NCI-H748 (cell line): ENCODE results near the gene RRAD.
A peak's percentile ranks its signal among the peaks of the same experiment; 100 is the strongest.

ENCODE experiments used
- DNase-seq: peaks from one replicate; lab custom pipeline; 2025; ENCODE audit not compliant: unreplicated experiment; lab: John Stamatoyannopoulos, UW

Gene RRAD

DNA sequence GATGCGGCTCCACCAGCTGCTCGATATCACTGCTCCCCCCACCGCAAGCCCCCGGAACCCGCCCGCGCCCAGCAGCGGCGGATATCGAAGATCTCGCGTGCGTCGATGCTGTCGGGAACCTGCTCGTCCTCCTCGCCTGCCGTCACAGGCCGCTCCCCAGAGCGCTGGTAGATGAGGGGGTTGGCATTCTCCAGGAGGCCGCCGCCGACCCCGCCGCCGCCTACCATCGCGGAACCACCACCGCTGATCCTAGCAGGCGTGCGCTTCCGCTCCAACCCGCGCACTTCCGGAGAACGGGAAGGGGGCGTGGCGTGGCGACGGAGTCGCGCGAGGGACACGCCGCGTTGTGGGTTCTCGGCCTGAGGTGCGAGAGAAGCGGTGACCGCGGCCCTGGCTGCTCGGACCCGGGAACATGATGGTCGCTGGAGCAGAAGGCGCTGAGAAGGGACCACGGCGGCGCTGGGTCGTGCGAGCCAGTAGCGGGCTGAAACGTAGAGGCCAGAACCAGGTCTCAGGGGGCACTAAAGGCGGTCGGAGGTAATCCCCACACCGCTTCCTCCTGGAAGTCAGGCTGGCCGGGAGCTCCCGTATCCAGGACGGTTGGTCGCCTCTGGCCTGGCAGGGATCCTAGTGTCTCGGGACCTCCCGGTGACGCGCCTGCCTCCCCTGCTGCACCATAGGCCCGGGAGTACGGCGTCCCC lies 9.0 kb upstream of the RRAD start, which contains the start of gene CIAO2B:
Gene CIAO2B, minus strand, starts transcription at position 265 of the 701 bp plus-strand sequence. Its CDS starts 38 bp downstream, at position 227.
- peak; percentile 82 for DNase-seq

DNA sequence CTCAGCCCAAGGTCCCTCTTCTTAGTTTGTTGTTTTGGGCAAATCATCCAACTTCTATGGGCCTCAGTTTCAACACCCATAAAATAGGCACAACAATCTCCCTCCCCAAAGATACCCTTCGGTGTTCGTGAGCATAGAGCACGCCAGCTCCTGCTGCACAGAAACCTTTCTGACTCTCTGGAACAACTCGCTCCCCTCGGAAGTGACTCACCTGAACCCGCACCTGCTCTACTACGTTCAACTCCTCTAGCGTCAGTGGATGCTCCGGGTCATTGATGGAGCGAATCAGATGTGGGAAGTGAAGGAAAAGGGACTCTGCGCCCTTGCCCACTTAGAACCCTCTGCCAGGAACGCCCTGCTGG lies 8.4 kb upstream of the RRAD start:
- DNase-seq, result no peak

DNA sequence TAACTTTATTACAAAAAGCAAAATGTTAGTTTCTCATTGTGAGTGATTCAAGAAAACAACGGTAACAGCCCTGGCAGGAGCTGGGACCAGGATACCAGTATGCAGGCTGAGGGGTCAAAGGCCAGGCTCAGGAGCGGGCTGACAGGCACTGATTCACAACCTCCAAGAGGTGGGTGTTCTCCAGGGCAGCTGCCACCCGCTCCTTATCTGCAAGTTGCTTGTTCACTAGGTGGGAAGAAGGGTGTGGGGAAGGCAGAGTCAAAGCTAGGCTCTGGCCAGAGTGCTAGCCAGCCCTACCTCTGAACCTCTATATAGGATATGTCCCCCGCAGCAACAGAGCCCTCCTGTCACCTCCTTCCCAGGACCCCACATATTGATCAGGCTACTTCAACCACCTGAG lies 6.7 kb upstream of the RRAD start:
- DNase-seq, result no peak

DNA sequence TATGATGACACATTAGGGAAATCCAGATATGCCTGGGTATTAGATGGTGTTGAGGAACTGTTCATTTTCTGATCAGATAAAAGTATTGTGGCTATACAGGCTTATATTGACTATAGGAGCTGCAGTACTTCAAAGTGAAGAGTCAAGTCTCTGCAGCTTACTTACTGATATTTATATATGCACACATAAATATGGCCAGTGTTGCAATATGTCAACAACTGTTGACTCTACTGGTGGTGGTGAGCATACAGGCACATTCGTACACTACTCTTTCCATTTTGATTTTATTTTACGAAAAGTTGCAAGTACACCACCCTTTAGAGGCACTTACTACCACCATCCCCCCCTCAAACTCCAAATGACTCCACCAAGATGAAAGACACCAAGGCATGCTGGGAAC lies 6.3 kb upstream of the RRAD start:
- no peak for DNase-seq

DNA sequence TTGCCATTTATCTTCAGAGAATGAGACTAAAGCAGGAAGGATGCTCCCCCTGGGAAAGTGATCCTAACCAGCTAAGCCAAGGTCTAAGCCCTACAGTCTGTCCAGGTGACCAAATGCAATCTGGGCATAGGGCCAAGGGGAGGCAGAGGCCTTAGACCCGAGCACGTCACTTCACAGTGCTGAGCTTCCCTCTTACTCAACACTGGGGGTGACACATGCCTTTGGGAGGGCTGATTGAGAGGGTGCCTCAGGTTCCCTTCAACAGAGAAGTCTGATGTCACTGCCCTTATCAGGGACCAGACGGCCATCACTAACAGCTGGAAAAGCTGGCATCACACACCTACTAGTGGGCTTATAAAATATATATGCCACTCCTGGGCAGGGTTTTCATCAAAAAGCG lies 4.9 kb upstream of the RRAD start:
- no peak for DNase-seq

DNA sequence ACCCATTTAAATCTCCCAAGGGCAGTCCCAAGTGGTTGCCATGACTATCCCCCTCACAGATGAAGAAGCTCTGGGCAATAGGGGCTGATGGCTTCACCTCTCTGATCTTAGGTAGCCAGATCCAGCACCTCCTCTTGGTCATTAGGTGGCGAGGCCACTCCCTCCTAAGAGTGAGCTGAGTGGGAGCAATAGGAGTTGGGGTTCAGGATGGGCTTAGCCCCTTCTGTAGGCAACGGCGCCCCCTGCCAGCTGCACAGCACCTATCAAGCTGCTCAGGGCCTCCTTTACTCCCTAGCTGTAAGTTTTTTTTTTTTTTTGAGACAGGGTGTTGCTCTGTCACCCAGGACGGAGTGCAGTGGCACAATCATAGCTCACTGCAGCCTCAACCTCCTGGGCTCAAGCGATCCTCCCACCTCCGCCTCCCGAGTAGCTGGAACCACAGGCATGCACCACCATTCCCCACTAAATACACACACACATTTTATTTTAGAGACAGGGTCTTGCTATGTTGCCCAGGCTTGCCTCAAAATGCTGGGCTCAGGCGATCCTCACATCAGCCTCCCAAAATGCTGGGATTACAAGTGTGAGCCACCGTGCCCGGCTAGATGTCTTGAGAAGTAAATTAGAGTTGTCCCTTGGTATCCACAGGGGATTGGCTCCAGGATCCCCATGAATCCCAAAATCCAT lies 3.5 kb upstream of the RRAD start:
- DNase-seq, result no peak

DNA sequence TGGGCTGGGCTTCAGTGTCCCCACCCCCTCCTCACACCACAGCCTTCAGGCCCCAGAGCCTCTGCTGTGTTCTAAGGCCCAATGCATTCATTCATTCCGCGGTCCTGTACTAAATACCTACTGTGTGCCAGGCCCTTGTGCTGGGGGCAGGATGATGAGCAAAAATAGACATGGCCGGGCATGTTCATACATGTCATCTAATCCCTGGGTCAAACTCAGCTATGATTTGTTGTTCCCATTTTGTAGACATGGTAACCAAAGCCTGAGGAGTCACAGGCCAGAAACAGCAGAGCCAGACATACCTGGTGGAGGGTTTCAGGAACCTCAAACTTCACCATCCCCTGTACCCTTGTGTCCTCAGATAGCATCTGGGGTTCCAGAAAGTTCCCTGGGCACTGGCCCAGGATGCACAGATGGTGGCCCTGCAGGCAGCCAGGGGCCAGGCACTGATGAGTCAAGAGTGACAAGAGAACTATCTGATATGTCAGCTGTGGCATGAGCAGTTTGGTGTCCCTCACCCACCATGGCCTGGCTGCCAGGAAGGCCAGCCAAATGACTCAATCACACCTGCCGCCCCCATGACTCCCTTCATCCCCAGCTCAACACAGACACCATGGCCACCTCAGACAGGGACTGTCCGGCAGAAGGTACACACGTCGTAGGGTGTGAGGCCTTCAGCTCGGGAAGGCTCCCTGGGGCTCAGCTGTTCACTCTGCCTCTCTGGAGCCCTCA lies 2.7 kb upstream of the RRAD start:
- DNase-seq, result no peak

DNA sequence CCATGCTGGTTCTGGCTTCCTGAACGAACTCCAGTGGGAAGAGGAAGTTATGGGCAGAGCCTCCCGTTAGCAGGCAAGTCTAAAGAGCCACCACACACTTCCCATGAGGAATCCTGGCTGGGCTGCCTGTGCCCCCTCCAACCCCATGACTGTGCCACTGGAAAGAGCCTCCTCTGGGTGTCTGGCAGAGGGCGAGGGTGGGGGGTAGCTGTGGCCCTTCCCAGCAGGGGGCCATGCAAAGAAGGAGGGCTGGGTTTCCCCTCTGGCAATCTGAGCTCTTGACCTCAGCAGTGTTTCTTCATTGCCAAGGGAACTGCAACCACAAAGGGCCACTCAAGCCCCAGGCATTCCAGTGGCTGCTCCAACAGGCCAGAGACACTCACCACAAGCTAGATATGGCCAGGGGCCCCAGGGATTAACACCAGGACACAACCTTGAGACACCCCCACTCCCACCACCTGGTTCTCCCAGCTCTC lies 1.7 kb upstream of the RRAD start:
- DNase-seq, result peak; percentile 12

DNA sequence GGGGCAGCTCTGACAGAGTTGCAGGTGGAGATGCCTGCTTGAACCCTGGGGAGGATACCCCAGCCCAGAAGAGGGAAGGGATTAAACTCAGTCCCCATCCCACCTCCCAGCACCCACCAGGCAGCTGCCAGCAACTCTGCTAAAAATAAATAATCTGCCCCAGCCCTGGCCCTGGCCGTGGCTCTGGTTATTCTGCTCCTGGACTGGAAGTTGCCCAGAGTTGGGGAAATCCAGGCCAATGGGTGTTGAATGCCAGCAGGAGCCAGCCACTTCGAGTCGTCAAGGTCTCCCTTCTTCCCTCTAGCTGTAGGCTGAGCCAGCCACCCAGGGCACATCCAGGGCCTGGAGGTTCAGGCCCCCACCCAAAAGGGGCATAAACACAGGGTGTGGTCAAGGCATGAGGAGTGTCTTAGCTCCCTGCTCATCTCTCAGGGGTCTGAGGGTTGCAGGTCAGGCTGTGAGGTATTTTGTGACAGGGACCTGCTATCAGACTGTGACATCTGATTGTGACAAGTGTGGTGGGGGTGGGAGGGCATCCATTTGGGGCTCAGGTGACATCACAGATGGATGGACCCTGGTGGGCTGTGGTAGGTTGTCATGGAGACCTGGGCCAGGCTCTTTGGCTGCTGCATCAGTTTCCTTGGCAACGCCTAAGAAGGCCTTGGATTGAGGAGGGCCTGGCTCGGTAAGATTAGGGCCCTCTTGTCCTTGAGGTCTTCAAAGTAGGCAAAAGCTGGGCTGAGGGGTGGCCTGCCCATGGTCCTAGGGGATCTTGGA lies 1.0 kb upstream of the RRAD start:
- no peak for DNase-seq

DNA sequence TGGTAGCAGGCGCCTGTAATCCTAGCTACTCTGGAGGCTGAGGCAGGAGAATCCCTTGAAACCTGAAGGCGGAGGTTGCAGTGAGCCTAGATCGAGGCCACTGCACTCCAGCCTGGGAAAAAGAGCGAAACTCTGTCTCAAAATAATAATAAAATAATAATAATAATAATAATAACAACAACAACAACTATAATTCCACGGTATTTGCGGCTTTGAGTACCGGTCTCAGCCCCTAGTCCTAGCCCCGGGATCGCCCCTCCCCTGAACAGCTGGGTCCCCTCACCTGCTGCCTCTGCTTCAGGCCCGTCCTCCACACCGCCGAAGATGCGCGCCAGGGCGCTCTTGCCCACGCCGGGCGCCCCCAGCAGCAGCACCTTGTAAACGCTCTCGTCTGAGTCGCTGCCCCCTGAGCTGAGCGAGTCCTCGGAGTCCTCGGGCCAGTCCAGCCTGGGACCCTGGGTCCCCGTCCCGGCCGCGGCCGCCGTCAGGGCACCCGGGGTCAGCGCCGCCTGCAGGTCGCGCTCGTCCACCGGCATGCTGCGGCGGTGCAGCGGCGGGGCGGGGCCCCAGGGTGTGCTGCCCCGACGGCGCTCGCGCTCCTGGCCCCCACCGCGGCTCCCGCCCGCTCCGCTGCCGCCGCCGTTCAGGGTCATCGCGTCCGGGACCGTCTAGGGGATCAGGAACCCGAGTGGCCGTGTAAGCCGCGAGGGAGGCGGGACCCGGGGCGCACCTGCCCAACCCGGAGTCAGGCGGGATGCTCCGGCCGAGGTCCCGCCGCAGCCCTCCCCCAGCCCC lies 611 bp downstream of the RRAD start:
- peak; percentile 36 for DNase-seq

DNA sequence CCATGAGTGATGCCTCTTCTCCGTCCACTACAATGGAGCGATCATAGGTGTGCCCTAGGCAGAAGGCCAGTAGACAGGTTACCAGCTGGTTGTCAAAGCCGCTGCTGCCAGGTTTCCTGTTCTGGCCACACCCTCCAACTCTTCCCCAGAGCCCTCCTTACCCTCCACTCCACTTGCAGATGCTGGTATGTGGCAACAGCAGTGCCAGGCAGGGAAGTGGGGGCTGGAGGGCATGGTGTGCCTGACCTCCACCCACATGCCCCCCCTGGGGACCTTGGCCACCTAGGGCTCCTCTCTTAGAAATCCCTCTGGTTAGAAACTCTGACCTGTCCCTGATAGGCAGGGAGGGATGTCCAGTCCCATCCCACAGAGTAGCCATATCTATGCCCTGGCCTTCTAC lies 1.5 kb downstream of the RRAD start:
- no peak for DNase-seq

DNA sequence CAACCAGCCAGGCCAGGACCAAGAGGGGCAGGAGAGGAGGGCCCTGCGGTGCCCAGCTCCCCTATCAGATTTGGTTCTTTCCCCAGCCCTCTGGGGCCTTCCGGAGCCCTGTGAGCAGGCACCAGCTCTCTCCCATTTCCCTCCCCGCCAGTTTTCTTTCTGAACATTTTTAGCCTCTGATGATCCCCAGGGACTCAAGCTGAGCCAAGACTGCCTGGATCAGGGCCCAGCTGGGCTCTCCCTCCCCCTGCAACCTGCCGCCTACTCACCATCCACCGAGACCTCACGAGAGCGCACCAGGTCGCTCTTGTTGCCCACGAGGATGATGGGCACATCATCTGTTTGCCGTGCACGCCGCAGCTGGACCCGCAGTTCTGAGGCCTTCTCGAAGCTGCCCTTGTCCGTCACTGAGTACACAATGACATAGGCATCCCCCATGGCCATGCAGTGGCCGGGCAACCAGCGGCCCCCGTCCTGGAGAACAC lies 2.0 kb downstream of the RRAD start:
- no peak for DNase-seq

DNA sequence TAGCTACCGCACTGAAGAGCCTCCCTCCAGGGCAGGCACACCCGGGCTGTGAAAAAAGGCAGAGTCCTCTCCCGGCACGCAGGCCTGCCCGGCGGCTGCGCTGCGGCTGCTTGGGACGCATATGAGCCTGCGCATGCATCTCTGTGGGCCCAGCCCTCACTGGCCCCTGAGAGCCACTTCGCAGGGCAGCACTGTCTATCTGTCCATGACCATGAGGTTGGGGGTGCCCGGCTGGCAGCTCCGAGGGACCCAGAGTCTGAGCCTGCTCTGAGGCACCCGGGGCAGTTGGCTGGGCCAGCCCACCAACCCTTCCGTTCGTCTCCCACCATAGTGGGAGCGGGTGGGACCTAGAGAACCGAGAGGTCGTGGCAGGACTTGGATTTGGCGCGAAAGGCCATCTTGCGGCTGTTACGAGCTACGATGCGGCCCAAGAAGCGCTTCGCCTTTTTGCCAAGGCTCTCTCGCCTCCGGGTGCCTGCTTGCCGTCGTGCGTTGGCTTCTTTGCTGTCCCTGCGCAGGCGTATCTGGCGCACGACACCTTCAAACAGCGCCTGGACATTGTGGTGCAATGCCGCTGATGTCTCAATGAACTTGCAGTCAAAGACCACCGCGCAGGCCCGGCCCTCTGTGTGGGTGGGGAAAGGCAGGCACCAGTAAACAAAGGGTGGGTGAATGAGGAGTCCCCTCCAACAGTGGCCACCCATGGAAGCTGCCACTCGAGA lies 3.4 kb downstream of the RRAD start:
- no peak for DNase-seq

DNA sequence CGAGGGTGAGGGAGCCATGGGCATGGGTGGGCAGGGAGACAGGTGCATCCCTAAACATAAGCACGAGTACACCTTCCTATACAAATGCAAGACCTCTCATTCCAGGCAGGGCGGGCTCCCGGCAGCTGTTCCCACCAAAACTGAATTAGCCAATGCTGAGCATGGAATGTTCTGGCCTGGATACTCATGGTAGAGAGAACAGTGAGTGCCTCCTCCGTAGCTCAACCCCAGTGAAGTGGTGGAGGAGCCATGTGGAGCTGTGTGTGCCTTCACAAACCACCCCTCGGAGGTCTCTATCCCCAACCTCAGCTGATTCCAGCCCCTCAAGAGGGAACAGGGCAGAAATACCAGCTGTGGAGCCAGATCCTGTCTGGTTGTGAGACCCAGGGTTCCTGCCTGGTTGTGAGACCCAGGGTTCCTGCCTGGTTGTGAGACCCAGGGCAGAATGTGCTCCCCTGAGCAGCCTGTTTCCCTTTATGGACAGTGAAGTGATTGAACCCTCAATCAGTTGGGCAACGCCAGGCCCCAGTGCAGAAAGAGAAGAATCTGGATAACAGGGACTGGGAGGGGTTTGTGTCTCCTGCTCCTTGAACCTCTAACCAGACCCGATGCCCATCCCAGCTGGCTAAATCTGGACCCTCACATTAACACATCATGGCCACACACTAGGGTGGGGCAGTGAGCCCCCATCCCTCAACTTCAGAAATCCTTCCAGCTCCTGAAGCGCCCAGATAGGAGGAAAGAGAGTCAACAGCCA lies 4.2 kb downstream of the RRAD start:
- DNase-seq, result no peak

DNA sequence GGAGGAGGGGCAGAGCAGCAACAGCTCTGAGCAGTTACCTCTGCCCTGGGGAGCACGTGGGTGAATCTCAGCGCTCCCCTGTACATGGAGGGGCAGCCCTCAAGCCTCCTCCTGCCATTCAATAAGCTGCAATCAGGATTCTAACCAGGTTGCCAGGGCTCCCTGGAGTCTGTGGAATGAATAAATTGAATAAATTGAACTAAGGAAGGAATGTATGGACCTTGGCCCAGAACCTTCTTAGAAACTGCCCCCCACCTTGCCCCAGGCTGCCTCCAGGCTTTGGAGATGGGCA lies 5.1 kb downstream of the RRAD start:
- DNase-seq, result no peak

DNA sequence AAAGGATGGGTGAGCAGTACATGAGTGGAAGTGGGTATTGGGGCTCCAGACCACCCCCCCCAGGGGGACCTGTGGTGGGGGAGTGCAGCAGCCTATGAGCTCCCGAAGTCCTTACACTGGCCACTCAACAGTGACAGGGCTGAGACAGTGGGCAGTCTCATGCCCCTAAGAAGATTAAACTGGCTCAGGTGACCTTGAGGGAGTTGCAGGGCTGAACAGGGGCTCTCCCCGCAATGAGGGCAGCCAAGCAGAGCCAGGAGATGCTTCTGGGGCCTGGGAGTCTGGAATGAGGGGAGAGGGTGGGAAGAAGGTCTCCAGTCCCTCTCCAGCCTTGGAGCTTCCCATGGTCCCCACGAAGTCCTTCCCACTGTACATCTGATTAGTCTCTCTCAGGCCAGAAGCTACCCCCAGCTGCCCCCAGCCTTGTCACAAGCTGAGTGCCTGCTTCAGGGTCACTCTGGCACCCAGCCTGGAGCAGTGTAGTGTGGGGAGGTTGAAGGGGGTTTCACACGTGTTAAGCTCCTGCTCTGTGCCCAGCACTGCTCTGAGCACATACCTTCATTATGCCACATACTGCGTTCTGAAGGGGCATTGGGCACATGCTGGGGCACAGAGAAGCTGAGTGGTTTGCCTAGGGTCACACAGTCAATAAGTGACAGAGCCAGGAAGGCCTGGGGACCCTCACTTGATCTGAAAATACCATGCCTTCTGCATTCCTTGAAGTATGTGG lies 5.6 kb downstream of the RRAD start:
- no peak for DNase-seq

DNA sequence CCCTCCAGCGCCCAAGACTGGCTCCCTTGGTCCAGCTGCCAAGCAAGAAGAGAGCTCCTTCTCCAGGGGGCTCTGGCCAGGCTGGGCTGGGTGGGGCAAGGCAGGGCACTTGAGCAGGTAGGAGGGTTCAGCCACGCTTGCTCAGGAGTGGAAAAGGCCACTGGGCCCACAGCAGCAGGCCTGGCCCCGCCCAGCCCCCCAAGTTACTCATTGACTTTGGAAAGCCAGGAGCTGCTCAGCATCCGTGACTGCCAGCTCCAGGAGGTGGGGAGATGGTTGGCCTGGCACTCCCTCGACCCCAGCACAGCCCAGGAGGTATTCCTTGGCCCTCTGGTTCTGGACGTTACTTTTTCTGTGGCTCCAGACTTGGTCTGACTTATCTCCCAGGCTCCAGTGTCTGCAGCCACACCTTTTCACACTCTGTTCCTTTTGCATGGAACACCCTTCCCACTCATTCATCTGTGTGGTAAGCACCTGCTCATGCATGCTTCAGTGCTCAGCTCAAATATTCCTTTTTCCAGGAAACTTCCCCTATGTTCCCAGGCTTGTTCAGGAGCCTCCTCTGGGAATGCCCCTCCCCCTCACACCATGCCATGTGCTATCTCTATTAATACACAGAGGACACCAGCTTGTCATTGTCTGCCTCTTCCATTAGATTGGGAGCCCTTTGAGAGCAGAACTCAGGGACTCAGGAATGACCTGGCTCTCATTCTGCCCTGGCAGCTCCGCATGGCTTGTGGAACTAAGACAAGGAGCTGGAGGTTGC lies 6.3 kb downstream of the RRAD start, which contains the start of gene CDH16:
Gene CDH16, minus strand, starts transcription at position 83 of the 766 bp plus-strand sequence. CDS start 820 bp downstream, outside the sequence.
- DNase-seq, result no peak

DNA sequence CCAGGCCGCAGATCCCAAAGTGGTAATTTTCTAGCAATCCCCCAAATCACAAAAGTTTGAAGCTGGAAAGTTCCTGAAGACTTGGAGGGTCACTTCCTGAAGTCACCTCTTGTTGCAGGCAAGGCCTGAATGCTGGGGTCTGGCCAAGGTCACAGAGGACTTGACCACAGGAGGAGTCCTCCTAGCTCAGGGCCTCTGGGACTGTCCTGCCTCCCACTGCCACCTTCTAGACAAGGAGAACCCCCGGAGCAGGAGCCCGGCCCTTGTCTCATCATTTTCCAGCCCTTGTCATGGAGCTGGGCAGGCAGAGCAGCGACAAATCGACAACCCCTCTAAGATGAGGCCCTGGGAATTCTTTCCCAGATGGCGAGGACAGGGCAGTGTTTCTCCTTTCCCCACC lies 7.0 kb downstream of the RRAD start:
- DNase-seq, result no peak
